ENCODE measurements around the gene ADAMTS12.

DNA sequence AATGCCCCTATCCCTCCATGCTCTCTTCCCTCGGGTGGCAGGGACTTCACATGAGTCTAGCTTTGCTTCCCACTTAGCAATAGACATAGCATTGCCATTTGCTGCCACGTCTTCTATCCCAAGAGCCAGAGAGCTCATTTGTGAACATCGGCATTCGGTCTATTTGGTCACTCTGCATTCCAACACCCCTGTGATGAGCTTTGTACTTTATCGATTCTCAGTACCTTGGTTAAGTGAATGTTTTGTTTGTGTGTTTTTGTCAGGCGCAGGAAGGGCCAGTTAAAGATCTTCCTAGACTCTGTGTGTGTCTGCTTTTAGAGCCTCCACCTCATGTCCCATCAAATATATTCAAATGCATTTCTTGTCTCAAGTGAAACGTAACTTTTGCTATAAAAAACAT is 309.4 kb downstream of the ADAMTS12 start:
- no peak for TF ChIP-seq CTCF (conservative IDR thresholded peaks at IDR 0.05; ENCODE audit: low read length)
- TF ChIP-seq EZH2phosphoT487 (IDR thresholded peaks at IDR 0.05; ENCODE audit: borderline replicate concordance, low read depth, low read length), result no peak

All from OCI-LY7 (cell line).